B cell (primary cell): Measurements from ENCODE around the gene RHOBTB1. TPM values are rescaled to one million over a fixed set of nuclear protein-coding genes. Genes with fewer than 3 reads are reported as not detected.

Source experiments
- ATAC-seq: fragments of 200-7000 bp; cut with Tn5 transposase; one replicate; pipeline ENCODE4 v1.10.0; 2021; ENCODE audit warnings: low read depth, mild to moderate bottlenecking, moderate number of reproducible peaks, moderate library complexity
- CTCF ChIA-PET: fragments of 350-600 bp; sonication (Branson Sonifier 250); formaldehyde crosslinking; loops from one replicate; lab custom pipeline; 2021; ENCODE audit warnings: antibody characterized with exemption, inconsistent platforms; lab: Charles Lee
- POLR2A ChIA-PET: fragments of 350-600 bp; sonication (Branson Sonifier 250); formaldehyde crosslinking; loops from one replicate; lab custom pipeline; 2021; ENCODE audit warnings: antibody characterized with exemption; lab: Charles Lee
- DNase-seq: peaks from one replicate; pipeline ENCODE4 v3.0.0; 2013
- H2AFZ ChIP-seq: 2 replicates; pipeline ENCODE4 v1.6.1; 2012; ENCODE audit warnings: mild to moderate bottlenecking, low read depth, low read length; ENCODE audit not compliant: insufficient read depth, poor library complexity, severe bottlenecking
- H3K27ac ChIP-seq, 2 donors: 1 replicate in 1 of 2; 2 replicates in 1 of 2; pipeline ENCODE4 v1.5.1; 2012 to 2013; ENCODE audit warnings: low read length in 2 of 2, mild to moderate bottlenecking in 2 of 2, moderate library complexity in 1 of 2
- H3K27me3 ChIP-seq, 4 experiments: fragments of 200-600 bp in 1 of 4; sonication (generic) in 1 of 4; replicated peaks in 1 of 4; 1 replicate in 2 of 4; 2 replicates in 2 of 4; pipeline versions ENCODE4 v1.6.1 to v1.7.0; 2013 to 2016; ENCODE audit warnings: low read length in 3 of 4, mild to moderate bottlenecking in 2 of 4, mixed read lengths in 1 of 4, moderate library complexity in 1 of 4; ENCODE audit not compliant: insufficient read depth in 4 of 4, control insufficient read depth in 3 of 4; ENCODE audit errors: control extremely low read depth in 1 of 4
- H3K36me3 ChIP-seq, 2 experiments: replicated peaks in 1 of 2; 1 replicate in 1 of 2; 2 replicates in 1 of 2; pipeline versions ENCODE4 v1.6.1 to v1.7.1; 2013; ENCODE audit warnings: low read length in 1 of 2; ENCODE audit not compliant: insufficient read depth in 2 of 2, control insufficient read depth in 1 of 2; ENCODE audit errors: control extremely low read depth in 1 of 2, extremely low read depth in 1 of 2
- H3K4me1 ChIP-seq, 2 donors: fragments of 200-600 bp in 1 of 2; sonication (generic) in 1 of 2; 1 replicate in 1 of 2; 2 replicates in 1 of 2; pipeline versions ENCODE4 v1.5.1 to v1.6.1; 2013 to 2017; ENCODE audit warnings: low read length in 2 of 2; ENCODE audit not compliant: control insufficient read depth in 2 of 2, insufficient read depth in 2 of 2
- H3K4me2 ChIP-seq: replicated peaks from 2 replicates; pipeline ENCODE3; 2012; ENCODE audit warnings: mild to moderate bottlenecking, low read depth, low read length; ENCODE audit not compliant: poor library complexity, severe bottlenecking
- H3K4me3 ChIP-seq, 5 experiments: fragments of 200-600 bp in 1 of 5; sonication (generic) in 1 of 5; 1 replicate in 3 of 5; 2 replicates in 2 of 5; pipeline versions ENCODE4 v1.5.1 to v1.7.0; 2011 to 2016; ENCODE audit warnings: low read length in 4 of 5, mild to moderate bottlenecking in 4 of 5, low read depth in 2 of 5, control low read depth in 1 of 5, moderate library complexity in 1 of 5; ENCODE audit not compliant: insufficient read depth in 1 of 5; ENCODE audit errors: control extremely low read depth in 1 of 5, extremely low read depth in 1 of 5
- H3K79me2 ChIP-seq: fragments of 200-600 bp; sonication (generic); one replicate; pipeline ENCODE4 v1.6.0; 2016; ENCODE audit warnings: low read length; ENCODE audit not compliant: control insufficient read depth, insufficient read depth
- H3K9ac ChIP-seq: fragments of 200-600 bp; sonication (generic); 2 replicates; pipeline ENCODE4 v1.6.1; 2017; ENCODE audit warnings: mild to moderate bottlenecking, low read length, moderate library complexity
- H3K9me3 ChIP-seq, 3 donors: one replicate each; pipeline versions ENCODE4 v1.6.1 to v1.7.1; 2013; ENCODE audit warnings: low read length in 2 of 3; ENCODE audit not compliant: control insufficient read depth in 2 of 3, insufficient read depth in 1 of 3; ENCODE audit errors: control extremely low read depth in 1 of 3
- H4K20me1 ChIP-seq: 2 replicates; pipeline ENCODE4 v1.6.0; 2012; ENCODE audit warnings: mild to moderate bottlenecking, low read length; ENCODE audit not compliant: insufficient read depth, control insufficient read depth, poor library complexity, severe bottlenecking
- H3K27ac Mint-ChIP-seq: one replicate; pipeline ENCODE4 v1.8.0; 2021; ENCODE audit warnings: mixed read lengths
- H3K27me3 Mint-ChIP-seq: one replicate; pipeline ENCODE4 v1.8.0; 2021; ENCODE audit warnings: mixed read lengths
- H3K4me1 Mint-ChIP-seq: one replicate; pipeline ENCODE4 v1.8.0; 2021; ENCODE audit warnings: mixed read lengths
- H3K4me3 Mint-ChIP-seq: one replicate; pipeline ENCODE4 v1.8.0; 2021; ENCODE audit warnings: mixed read lengths
- H3K9me3 Mint-ChIP-seq: one replicate; pipeline ENCODE4 v1.8.0; 2022; ENCODE audit warnings: mixed read lengths; ENCODE audit not compliant: insufficient read depth
- EZH2 ChIP-seq: IDR thresholded peaks from 2 replicates; pipeline ENCODE4 v1.6.1; 2012; ENCODE audit warnings: borderline replicate concordance, low read depth, mild to moderate bottlenecking, moderate library complexity, low read length; ENCODE audit not compliant: insufficient read depth, poor library complexity, severe bottlenecking
- WGBS: methylation state at CpG from one replicate; pipeline ENCODE4 v1.1.5; 2013; ENCODE audit warnings: missing lambda C conversion rate; ENCODE audit not compliant: insufficient coverage; 5-methylcytosine and 5-hydroxymethylcytosine counted together
- intact Hi-C: fragments of 100-400 bp; cut with micrococcal nuclease; formaldehyde crosslinking; loops from one replicate; pipeline ENCODE4 v1.10.0; 2022
- polyA plus RNA-seq: library from polyadenylated mRNA; depleted of rRNA; stranded (reverse); fragments of >200 nt; gene quantifications from 2 replicates; pipeline ENCODE4 v1.2.3, GENCODE V29; 2012
- total RNA-seq, 2 donors: library from RNA; stranded (reverse); fragments of 120-200 nt in 1 of 2; gene quantifications; 1 replicate in 1 of 2; 2 replicates in 1 of 2; pipeline versions ENCODE4 v1.2.3 to v1.2.4, GENCODE V29; 2013 to 2022
- TF ChIP-seq, protein P1 (sequence below): fragments of 200-600 bp; IDR thresholded peaks from one replicate; pipeline ENCODE4 v1.8.0; 2022; ENCODE audit warnings: antibody characterized with exemption, mild to moderate bottlenecking

The RHOBTB1 gene
- total and polyA plus RNA-seq, 2 donors (not counting 1 experiment from before 2014, with no cell fraction given) = 0.07 to 0.60 TPM

- no peak for DNase-seq
- H4K20me1 ChIP-seq = no peaks in the 10 kb centered on the region
- no peaks in the 10 kb centered on the region for H3K27me3 ChIP-seq
- no peaks in the 10 kb centered on the region for H3K9me3 Mint-ChIP-seq
- no peak overlapping the region for H3K27ac Mint-ChIP-seq
- H3K9me3 ChIP-seq = no peaks in the 10 kb centered on the region
- no peak overlapping the region for H2AFZ ChIP-seq
- WGBS = no CpG with 5 or more reads among the region's 2 CpGs
- H3K4me1 Mint-ChIP-seq = peaks cover 3% of the 10 kb centered on the region
- intact Hi-C loops = loop anchor here (10.0 kb wide), 1 partner anchor 863 kb away; no protein-coding TSS in a partner anchor
- peaks cover 5% of the 10 kb centered on the region for H3K27me3 Mint-ChIP-seq
- H3K4me3 Mint-ChIP-seq = no peak overlapping the region
- no peak overlapping the region for H3K4me2 ChIP-seq
- no peaks in the 10 kb centered on the region for H3K79me2 ChIP-seq
- TF ChIP-seq, protein P1, sequence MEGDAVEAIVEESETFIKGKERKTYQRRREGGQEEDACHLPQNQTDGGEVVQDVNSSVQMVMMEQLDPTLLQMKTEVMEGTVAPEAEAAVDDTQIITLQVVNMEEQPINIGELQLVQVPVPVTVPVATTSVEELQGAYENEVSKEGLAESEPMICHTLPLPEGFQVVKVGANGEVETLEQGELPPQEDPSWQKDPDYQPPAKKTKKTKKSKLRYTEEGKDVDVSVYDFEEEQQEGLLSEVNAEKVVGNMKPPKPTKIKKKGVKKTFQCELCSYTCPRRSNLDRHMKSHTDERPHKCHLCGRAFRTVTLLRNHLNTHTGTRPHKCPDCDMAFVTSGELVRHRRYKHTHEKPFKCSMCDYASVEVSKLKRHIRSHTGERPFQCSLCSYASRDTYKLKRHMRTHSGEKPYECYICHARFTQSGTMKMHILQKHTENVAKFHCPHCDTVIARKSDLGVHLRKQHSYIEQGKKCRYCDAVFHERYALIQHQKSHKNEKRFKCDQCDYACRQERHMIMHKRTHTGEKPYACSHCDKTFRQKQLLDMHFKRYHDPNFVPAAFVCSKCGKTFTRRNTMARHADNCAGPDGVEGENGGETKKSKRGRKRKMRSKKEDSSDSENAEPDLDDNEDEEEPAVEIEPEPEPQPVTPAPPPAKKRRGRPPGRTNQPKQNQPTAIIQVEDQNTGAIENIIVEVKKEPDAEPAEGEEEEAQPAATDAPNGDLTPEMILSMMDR = no peak
- no peak for TF ChIP-seq EZH2
- ChIA-PET POLR2A (no interaction called here), CTCF (no interaction called here)
- H3K4me3 ChIP-seq = no peak overlapping the region
- no peak overlapping the region for H3K9ac ChIP-seq
- no peaks in the 10 kb centered on the region for H3K4me1 ChIP-seq
- no peak overlapping the region for H3K27ac ChIP-seq
- no peak for ATAC-seq
- H3K36me3 ChIP-seq = no peaks in the 10 kb centered on the region
Measured at GRCh38 chr10:60967854-60968484, 24.0 kb upstream of the RHOBTB1 start.

DNA sequence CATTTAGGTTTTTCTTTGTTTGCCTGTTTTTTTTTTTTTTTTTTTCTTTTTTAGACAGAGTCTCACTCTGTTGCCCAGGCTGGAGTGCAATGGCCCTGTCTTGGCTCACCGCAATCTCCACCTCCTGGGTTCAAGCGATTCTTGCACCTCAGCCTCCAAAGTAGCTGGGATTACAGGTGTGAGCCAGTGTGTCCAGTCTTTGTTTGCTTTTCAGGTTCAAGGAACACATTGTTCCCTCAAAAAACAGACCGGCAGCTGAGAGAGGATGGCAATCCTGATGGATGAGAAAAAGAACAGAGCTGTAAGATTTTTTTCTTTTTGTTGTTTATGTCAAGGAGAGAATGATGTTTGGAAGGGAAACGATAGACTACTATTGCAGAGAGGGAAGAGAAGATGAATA is 23.3 kb upstream of the RHOBTB1 start:
- DNase-seq (no peak), ATAC-seq (no peak)
- peaks cover 3% of the 10 kb centered on the region for H3K4me1 Mint-ChIP-seq
- Histone ChIP-seq H3K4me3 (no peak overlapping the region), H2AFZ (no peak overlapping the region), H3K36me3 (no peaks in the 10 kb centered on the region), H3K9me3 (no peaks in the 10 kb centered on the region), H3K4me2 (no peak overlapping the region), H3K79me2 (no peaks in the 10 kb centered on the region), H4K20me1 (no peaks in the 10 kb centered on the region), H3K4me1 (no peaks in the 10 kb centered on the region), H3K9ac (no peak overlapping the region), H3K27ac (no peak overlapping the region), H3K27me3 (no peaks in the 10 kb centered on the region)
- POLR2A ChIA-PET = no interaction called here
- TF ChIP-seq, protein P1 = no peak
- TF ChIP-seq EZH2 = no peak
- H3K27ac Mint-ChIP-seq = no peak overlapping the region
- 97% methylated on average over 3 of the region's 4 CpGs for WGBS
- no peaks in the 10 kb centered on the region for H3K9me3 Mint-ChIP-seq
- CTCF ChIA-PET = interaction anchor here (0.7 kb wide), 2 partner anchors 10 to 25 kb away, joined by 4 to 5 read pairs; no protein-coding TSS in a partner anchor
- intact Hi-C loops = loop anchor here (10.0 kb wide), 1 partner anchor 862 kb away; no protein-coding TSS in a partner anchor
- peaks cover 5% of the 10 kb centered on the region for H3K27me3 Mint-ChIP-seq
- H3K4me3 Mint-ChIP-seq = no peak overlapping the region
